HepG2 (cell line): ENCODE measurements around the gene EXTL1. TPM values are rescaled to one million over a fixed set of nuclear protein-coding genes. Genes with fewer than 3 reads are reported as not detected.

Experiments
- FIP1L1 ChIP-seq: fragments of 200-400 bp; formaldehyde crosslinking; IDR thresholded peaks from 2 replicates; pipeline ENCODE4 v1.6.1; 2018; ENCODE audit warnings: low read depth, mild to moderate bottlenecking, low read length, moderate library complexity, borderline replicate concordance; ENCODE audit not compliant: insufficient read depth
- GABPB1 ChIP-seq: IDR thresholded peaks from 2 replicates; pipeline ENCODE4 v1.6.1; 2016; ENCODE audit warnings: mild to moderate bottlenecking, missing genetic modification reagents, moderate library complexity, missing compliant biosample characterization
- HNF1B ChIP-seq: sonication (generic); formaldehyde crosslinking; IDR thresholded peaks from 2 replicates; pipeline ENCODE4 v1.5.1; 2020; ENCODE audit warnings: mild to moderate bottlenecking, moderate library complexity, missing genetic modification reagents
- IRF1 ChIP-seq: sonication (generic); formaldehyde crosslinking; IDR thresholded peaks from 2 replicates; pipeline ENCODE4 v1.4.0; 2020; ENCODE audit warnings: low read depth, mild to moderate bottlenecking, missing genetic modification reagents
- KDM4B ChIP-seq: sonication (generic); formaldehyde crosslinking; IDR thresholded peaks from 2 replicates; pipeline ENCODE4 v1.4.0; 2020; ENCODE audit warnings: missing genetic modification reagents
- KLF13 ChIP-seq: sonication (generic); formaldehyde crosslinking; IDR thresholded peaks from 2 replicates; pipeline ENCODE4 v1.4.0; 2020; ENCODE audit warnings: mild to moderate bottlenecking, missing genetic modification reagents
- MXD1 ChIP-seq: sonication (generic); formaldehyde crosslinking; IDR thresholded peaks from 2 replicates; pipeline ENCODE4 v1.4.0; 2020; ENCODE audit warnings: mild to moderate bottlenecking, missing genetic modification reagents
- PHB2 ChIP-seq: fragments of 450-650 bp; IDR thresholded peaks from 2 replicates; pipeline ENCODE4 v1.6.1; 2018; ENCODE audit not compliant: partially characterized antibody
- SP2 ChIP-seq: sonication (generic); formaldehyde crosslinking; IDR thresholded peaks from 2 replicates; pipeline ENCODE4 v1.5.1; 2020; ENCODE audit warnings: mild to moderate bottlenecking, missing genetic modification reagents
- THYN1 ChIP-seq: sonication (generic); formaldehyde crosslinking; IDR thresholded peaks from 2 replicates; pipeline ENCODE4 v1.8.1; 2023; ENCODE audit warnings: low read depth, mild to moderate bottlenecking, moderate library complexity, missing genetic modification reagents, borderline replicate concordance
- ZNF235 ChIP-seq: sonication (generic); formaldehyde crosslinking; IDR thresholded peaks from 2 replicates; pipeline ENCODE4 v1.8.1; 2023; ENCODE audit warnings: mild to moderate bottlenecking, missing genetic modification reagents, borderline replicate concordance
- ZNF34 ChIP-seq: sonication (generic); formaldehyde crosslinking; IDR thresholded peaks from 2 replicates; pipeline ENCODE4 v1.4.0; 2020; ENCODE audit warnings: mild to moderate bottlenecking, missing genetic modification reagents, borderline replicate concordance
- ZNF354B ChIP-seq: sonication (generic); formaldehyde crosslinking; IDR thresholded peaks from 2 replicates; pipeline ENCODE4 v1.8.0; 2022; ENCODE audit warnings: mild to moderate bottlenecking, missing genetic modification reagents
- ZNF709 ChIP-seq: sonication (generic); formaldehyde crosslinking; IDR thresholded peaks from 2 replicates; pipeline ENCODE4 v1.5.0; 2020; ENCODE audit warnings: mild to moderate bottlenecking, missing genetic modification reagents
- ZNF841 ChIP-seq: sonication (generic); formaldehyde crosslinking; IDR thresholded peaks from 2 replicates; pipeline ENCODE4 v1.8.1; 2023; ENCODE audit warnings: missing genetic modification reagents, borderline replicate concordance
- ZNF850 ChIP-seq: sonication (generic); formaldehyde crosslinking; conservative IDR thresholded peaks from 2 replicates; pipeline ENCODE4 v1.9.0; 2021; ENCODE audit warnings: mild to moderate bottlenecking, missing genetic modification reagents
- ZSCAN9 ChIP-seq: IDR thresholded peaks from 2 replicates; pipeline ENCODE4 v1.6.1; 2016; ENCODE audit warnings: borderline replicate concordance
- polyA plus RNA-seq, 8 experiments: library from polyadenylated mRNA; depleted of rRNA in 3 of 8; stranded (reverse) in 7 of 8; unstranded in 1 of 8; fragments of >200 nt; fragmentation: Illumina TruSeq in 4 of 8; extraction: Trizol in 4 of 8; gene quantifications; 2 replicates each; pipeline versions ENCODE4 v1.2.1 to v1.2.3, GENCODE V29; 2011 to 2016; ENCODE audit warnings: low read depth in 4 of 8, missing spikeins in 1 of 8, mixed read lengths in 1 of 8; ENCODE audit not compliant: insufficient read depth in 1 of 8
- total RNA-seq, 5 experiments: library from RNA; depleted of rRNA; stranded (reverse); fragments of >200 nt; fragmentation: Illumina TruSeq; extraction: Trizol; gene quantifications; 2 replicates each; pipeline ENCODE4 v1.2.3, GENCODE V29; 2016; ENCODE audit warnings: low read depth in 1 of 5
- TF ChIP-seq, protein P1 (sequence below): sonication (generic); formaldehyde crosslinking; IDR thresholded peaks from 2 replicates; pipeline ENCODE4 v1.5.0; 2020; ENCODE audit warnings: mild to moderate bottlenecking, missing genetic modification reagents
- TF ChIP-seq, protein P2 (sequence below): sonication (generic); formaldehyde crosslinking; IDR thresholded peaks from 2 replicates; pipeline ENCODE4 v1.5.0; 2020; ENCODE audit warnings: mild to moderate bottlenecking, missing genetic modification reagents
- TF ChIP-seq, protein P3 (sequence below): sonication (generic); formaldehyde crosslinking; IDR thresholded peaks from 2 replicates; pipeline ENCODE4 v1.4.0; 2020; ENCODE audit warnings: mild to moderate bottlenecking, missing genetic modification reagents

EXTL1 gene
- total and polyA plus RNA-seq, 2 of the 13 experiments (the other 11 are each of a cell fraction or from before 2014, with no cell fraction given): 0.35 to 1.0 TPM

DNA sequence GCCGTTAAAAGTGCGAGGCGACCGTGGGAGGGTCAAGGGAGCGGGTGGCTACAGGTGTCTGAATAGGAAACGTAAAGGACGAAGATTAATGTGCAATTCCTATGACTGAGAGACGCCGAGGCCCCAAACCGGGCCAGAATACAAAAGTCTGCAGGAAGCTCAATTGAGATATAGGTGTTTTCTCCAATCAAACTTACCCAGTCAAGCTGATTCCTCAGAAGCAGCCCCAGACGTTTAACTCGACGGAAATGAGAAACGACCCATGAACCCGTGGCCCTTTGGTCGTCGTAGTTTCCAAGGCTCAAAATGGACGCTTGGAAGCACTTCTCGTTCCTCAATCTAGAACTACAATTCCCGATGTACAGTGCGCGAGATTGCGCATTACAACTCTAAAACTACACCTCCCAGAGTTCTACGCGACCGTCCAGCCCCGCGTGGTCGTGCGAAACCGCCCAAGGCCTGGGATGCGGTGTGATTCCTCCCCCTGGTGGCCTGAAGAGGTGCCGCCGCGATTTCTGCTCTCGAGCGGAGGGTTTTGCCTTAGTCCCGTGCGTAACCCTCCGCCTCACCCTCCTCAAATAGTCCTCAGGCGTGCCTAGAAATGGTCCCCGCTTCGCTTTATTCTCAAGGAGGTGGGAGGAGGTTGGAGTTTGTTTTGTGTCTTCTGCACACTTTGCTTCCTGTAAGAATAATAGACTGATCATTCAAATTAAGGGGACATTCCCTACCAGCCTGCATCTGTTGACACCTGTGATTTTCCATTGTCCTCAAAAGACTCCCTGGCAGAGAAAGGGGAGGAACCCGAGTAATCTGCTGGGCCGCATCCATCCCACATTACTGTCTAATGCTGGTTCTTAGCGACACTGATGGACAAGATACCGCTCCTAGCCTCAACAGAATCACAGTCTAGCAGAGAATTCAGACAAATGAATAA, 23.5 kb upstream of the EXTL1 start, which contains the start of gene PAFAH2 (continued):
- TF ChIP-seq GABPB1 (peak; percentile 96), ZNF709 (CRISPR knock-in tag) (0 out of 2 replicates have a peak, but pooled peaks have one; percentile 74), ZNF850 (CRISPR knock-in tag) (no peak), KLF13 (no peak), ZNF235 (CRISPR knock-in tag) (no peak), PHB2 (no peak), ZNF354B (CRISPR knock-in tag) (no peak), IRF1 (CRISPR knock-in tag) (no peak), KDM4B (CRISPR knock-in tag) (peak; percentile 95), SP2 (CRISPR knock-in tag) (peak; percentile 60), ZNF841 (CRISPR knock-in tag) (no peak), HNF1B (peak; percentile 94), THYN1 (CRISPR knock-in tag) (no peak), FIP1L1 (0 out of 2 replicates have a peak, but pooled peaks have one; percentile 53), ZSCAN9 (peak; percentile 92), ZNF34 (CRISPR knock-in tag) (no peak), MXD1 (peak; percentile 67; the same call in 1 of the 2 replicates)
- TF ChIP-seq, protein P1, sequence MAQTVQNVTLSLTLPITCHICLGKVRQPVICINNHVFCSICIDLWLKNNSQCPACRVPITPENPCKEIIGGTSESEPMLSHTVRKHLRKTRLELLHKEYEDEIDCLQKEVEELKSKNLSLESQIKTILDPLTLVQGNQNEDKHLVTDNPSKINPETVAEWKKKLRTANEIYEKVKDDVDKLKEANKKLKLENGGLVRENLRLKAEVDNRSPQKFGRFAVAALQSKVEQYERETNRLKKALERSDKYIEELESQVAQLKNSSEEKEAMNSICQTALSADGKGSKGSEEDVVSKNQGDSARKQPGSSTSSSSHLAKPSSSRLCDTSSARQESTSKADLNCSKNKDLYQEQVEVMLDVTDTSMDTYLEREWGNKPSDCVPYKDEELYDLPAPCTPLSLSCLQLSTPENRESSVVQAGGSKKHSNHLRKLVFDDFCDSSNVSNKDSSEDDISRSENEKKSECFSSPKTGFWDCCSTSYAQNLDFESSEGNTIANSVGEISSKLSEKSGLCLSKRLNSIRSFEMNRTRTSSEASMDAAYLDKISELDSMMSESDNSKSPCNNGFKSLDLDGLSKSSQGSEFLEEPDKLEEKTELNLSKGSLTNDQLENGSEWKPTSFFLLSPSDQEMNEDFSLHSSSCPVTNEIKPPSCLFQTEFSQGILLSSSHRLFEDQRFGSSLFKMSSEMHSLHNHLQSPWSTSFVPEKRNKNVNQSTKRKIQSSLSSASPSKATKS (CRISPR knock-in tag): 0 out of 2 replicates have a peak, but pooled peaks have one; percentile 32
- TF ChIP-seq, protein P2, sequence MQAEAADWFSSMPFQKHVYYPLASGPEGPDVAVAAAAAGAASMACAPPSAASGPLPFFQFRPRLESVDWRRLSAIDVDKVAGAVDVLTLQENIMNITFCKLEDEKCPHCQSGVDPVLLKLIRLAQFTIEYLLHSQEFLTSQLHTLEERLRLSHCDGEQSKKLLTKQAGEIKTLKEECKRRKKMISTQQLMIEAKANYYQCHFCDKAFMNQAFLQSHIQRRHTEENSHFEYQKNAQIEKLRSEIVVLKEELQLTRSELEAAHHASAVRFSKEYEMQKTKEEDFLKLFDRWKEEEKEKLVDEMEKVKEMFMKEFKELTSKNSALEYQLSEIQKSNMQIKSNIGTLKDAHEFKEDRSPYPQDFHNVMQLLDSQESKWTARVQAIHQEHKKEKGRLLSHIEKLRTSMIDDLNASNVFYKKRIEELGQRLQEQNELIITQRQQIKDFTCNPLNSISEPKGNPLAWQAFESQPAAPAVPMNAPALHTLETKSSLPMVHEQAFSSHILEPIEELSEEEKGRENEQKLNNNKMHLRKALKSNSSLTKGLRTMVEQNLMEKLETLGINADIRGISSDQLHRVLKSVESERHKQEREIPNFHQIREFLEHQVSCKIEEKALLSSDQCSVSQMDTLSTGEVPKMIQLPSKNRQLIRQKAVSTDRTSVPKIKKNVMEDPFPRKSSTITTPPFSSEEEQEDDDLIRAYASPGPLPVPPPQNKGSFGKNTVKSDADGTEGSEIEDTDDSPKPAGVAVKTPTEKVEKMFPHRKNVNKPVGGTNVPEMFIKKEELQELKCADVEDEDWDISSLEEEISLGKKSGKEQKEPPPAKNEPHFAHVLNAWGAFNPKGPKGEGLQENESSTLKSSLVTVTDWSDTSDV (CRISPR knock-in tag): no peak
- TF ChIP-seq, protein P3, sequence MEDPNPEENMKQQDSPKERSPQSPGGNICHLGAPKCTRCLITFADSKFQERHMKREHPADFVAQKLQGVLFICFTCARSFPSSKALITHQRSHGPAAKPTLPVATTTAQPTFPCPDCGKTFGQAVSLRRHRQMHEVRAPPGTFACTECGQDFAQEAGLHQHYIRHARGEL (CRISPR knock-in tag): no peak
